Mammary epithelial cell (primary cell): ENCODE results near the gene CHN2.
"Not testable (repeated sequence)": the region's sequence is repeated elsewhere in the genome, so short reads cannot be mapped to it uniquely, and the experiment has no call there.

ENCODE experiments used
- CTCF ChIP-seq, 2 donors: IDR thresholded peaks in 1 of 2; conservative IDR thresholded peaks in 1 of 2; 2 replicates each; pipeline ENCODE4 v1.5.1; 2011 to 2012; ENCODE audit warnings: inconsistent platforms in 2 of 2, low read length in 2 of 2, mild to moderate bottlenecking in 2 of 2, control low read depth in 1 of 2, low read depth in 1 of 2; ENCODE audit not compliant: insufficient read depth in 1 of 2; ENCODE audit errors: extremely low read depth in 1 of 2
- EZH2 ChIP-seq: IDR thresholded peaks from 2 replicates; pipeline ENCODE4 v1.6.1; 2012; ENCODE audit warnings: low read length, inconsistent platforms, borderline replicate concordance

- not testable (repeated sequence) for TF ChIP-seq EZH2; CTCF (conservative IDR thresholded peaks at IDR 0.05 in 1 of 2, IDR thresholded peaks at IDR 0.05 in 1 of 2; ENCODE audit: extremely low read depth in 1 of 2, insufficient read depth in 1 of 2, low read depth in 1 of 2, low read length in 2 of 2)
These were observed 334.0 kb downstream of the CHN2 start for GRCh38 chr7:29528526-29528925.
